DOHH2 (cell line): ENCODE measurements around the gene CXCL10.

Source experiments
- H3F3A ChIP-seq: fragments of 200-600 bp; sonication (generic), shearing (Covaris generic); 2 replicates; pipeline ENCODE4 v1.6.0; 2016; ENCODE audit warnings: antibody characterized with exemption, mild to moderate bottlenecking; ENCODE audit not compliant: control insufficient read depth, insufficient read depth
- H3K27ac ChIP-seq: fragments of 200-600 bp; sonication (generic); 2 replicates; pipeline ENCODE4 v1.5.1; 2014; ENCODE audit warnings: low read depth, mild to moderate bottlenecking, low read length, moderate library complexity
- H3K27me3 ChIP-seq: fragments of 200-600 bp; sonication (generic); 2 replicates; pipeline ENCODE4 v1.6.1; 2014; ENCODE audit warnings: mild to moderate bottlenecking, low read length, mixed read lengths; ENCODE audit not compliant: control insufficient read depth
- H3K36me3 ChIP-seq: fragments of 200-600 bp; sonication (generic); 2 replicates; pipeline ENCODE4 v1.6.1; 2014; ENCODE audit warnings: mild to moderate bottlenecking, low read length, moderate library complexity, mixed read lengths; ENCODE audit not compliant: control insufficient read depth
- H3K4me1 ChIP-seq: fragments of 200-600 bp; sonication (generic); 2 replicates; pipeline ENCODE4 v1.6.1; 2014; ENCODE audit warnings: mild to moderate bottlenecking, low read length, mixed read lengths; ENCODE audit not compliant: control insufficient read depth
- H3K4me2 ChIP-seq: fragments of 200-600 bp; sonication (generic); 2 replicates; pipeline ENCODE4 v1.6.0; 2014; ENCODE audit warnings: mild to moderate bottlenecking, low read length, moderate library complexity
- H3K4me3 ChIP-seq: fragments of 200-600 bp; sonication (generic); 2 replicates; pipeline ENCODE4 v1.5.1; 2014; ENCODE audit warnings: mild to moderate bottlenecking, low read length, mixed read lengths
- H3K79me2 ChIP-seq: fragments of 200-600 bp; sonication (generic); 2 replicates; pipeline ENCODE4 v1.6.1; 2014; ENCODE audit warnings: mild to moderate bottlenecking, low read length, mixed read lengths; ENCODE audit not compliant: control insufficient read depth
- H3K9me2 ChIP-seq: fragments of 200-600 bp; sonication (generic); replicated peaks from 2 replicates; pipeline ENCODE4 v1.6.1; 2014; ENCODE audit warnings: mild to moderate bottlenecking, low read length, mixed read lengths; ENCODE audit not compliant: control insufficient read depth
- H3K9me3 ChIP-seq: fragments of 200-600 bp; sonication (generic); 2 replicates; pipeline ENCODE4 v1.6.1; 2014; ENCODE audit warnings: antibody characterized with exemption, low read length, mixed read lengths; ENCODE audit not compliant: control insufficient read depth, insufficient read depth
- H4K20me1 ChIP-seq: fragments of 200-600 bp; sonication (generic); 2 replicates; pipeline ENCODE4 v1.6.0; 2014; ENCODE audit warnings: low read depth, mild to moderate bottlenecking, antibody characterized with exemption, low read length, moderate library complexity; ENCODE audit not compliant: control insufficient read depth, insufficient read depth
- CTCF ChIP-seq: fragments of 200-600 bp; sonication (generic); IDR thresholded peaks from one replicate; pipeline ENCODE4 v1.5.1; 2014; ENCODE audit warnings: antibody characterized with exemption, mild to moderate bottlenecking, low read depth, low read length; ENCODE audit not compliant: poor library complexity, severe bottlenecking
- EZH2phosphoT487 ChIP-seq: fragments of 200-600 bp; sonication (generic); IDR thresholded peaks from 2 replicates; pipeline ENCODE4 v1.6.1; 2017; ENCODE audit warnings: borderline replicate concordance, mild to moderate bottlenecking, antibody characterized with exemption, low read length, moderate library complexity, mixed read lengths

Gene CXCL10

GRCh38 chr4:75973766-75974165, 49.5 kb downstream of the CXCL10 start:
- no peaks in the 10 kb centered on the region for H3K9me3 ChIP-seq
- H3K4me2 ChIP-seq, result no peak overlapping the region
- TF ChIP-seq CTCF, result no peak
- TF ChIP-seq EZH2phosphoT487, result no peak
- no peaks in the 10 kb centered on the region for H3K27me3 ChIP-seq
- no peaks in the 10 kb centered on the region for H3K9me2 ChIP-seq
- H3K4me1 ChIP-seq, result no peaks in the 10 kb centered on the region
- no peak overlapping the region for H3K27ac ChIP-seq
- H3F3A ChIP-seq, result no peaks in the 10 kb centered on the region
- H3K36me3 ChIP-seq, result peaks cover 89% of the 10 kb centered on the region
- H4K20me1 ChIP-seq, result no peaks in the 10 kb centered on the region
- no peaks in the 10 kb centered on the region for H3K79me2 ChIP-seq
- H3K4me3 ChIP-seq, result no peak overlapping the region
